Upper lobe of left lung (tissue), 6 donors: ENCODE measurements around the gene EFHD2. TPM values are rescaled to one million over a fixed set of nuclear protein-coding genes. Genes with fewer than 3 reads are reported as not detected.
"Not testable (repeated sequence)": the region's sequence is repeated elsewhere in the genome, so short reads cannot be mapped to it uniquely, and the experiment has no call there.

Source experiments
- ATAC-seq, 2 donors: fragments of 200-7000 bp; cut with Tn5 transposase; one replicate each; pipeline ENCODE4 v1.9.1; 2022; ENCODE audit warnings: mild to moderate bottlenecking in 2 of 2, moderate library complexity in 2 of 2; ENCODE audit not compliant: low FRiP score in 2 of 2
- DNase-seq, 2 donors: peaks; one replicate each; pipeline ENCODE4 v3.0.0-alpha.2; 2019 to 2020
- H3K27ac ChIP-seq, 4 donors: fragments of 200-600 bp; sonication (generic); one replicate each; pipeline ENCODE4 v1.5.1; 2016 to 2019
- H3K27me3 ChIP-seq, 4 donors: fragments of 200-600 bp; sonication (generic); one replicate each; pipeline ENCODE4 v1.5.1; 2017 to 2019
- H3K36me3 ChIP-seq, 4 donors: fragments of 200-600 bp; sonication (generic); one replicate each; pipeline ENCODE4 v1.5.1; 2016 to 2019
- H3K4me1 ChIP-seq, 4 donors: fragments of 200-600 bp; sonication (generic); one replicate each; pipeline ENCODE4 v1.5.1; 2018 to 2019
- H3K4me3 ChIP-seq, 4 donors: fragments of 200-600 bp; sonication (generic); one replicate each; pipeline ENCODE4 v1.5.1; 2017 to 2019; ENCODE audit warnings: mild to moderate bottlenecking in 2 of 4, moderate library complexity in 1 of 4
- H3K9me3 ChIP-seq, 4 donors: fragments of 200-600 bp; sonication (generic); one replicate each; pipeline ENCODE4 v1.5.1; 2018 to 2019
- EP300 ChIP-seq, 4 donors: sonication (generic); formaldehyde crosslinking; IDR thresholded peaks; one replicate each; pipeline ENCODE4 v1.5.1; 2017; ENCODE audit warnings: antibody characterized with exemption in 4 of 4, control low read depth in 2 of 4
- POLR2A ChIP-seq, 4 donors: fragments of 450-650 bp; IDR thresholded peaks; one replicate each; pipeline ENCODE4 v1.5.1; 2016 to 2017; ENCODE audit warnings: antibody characterized with exemption in 4 of 4, mild to moderate bottlenecking in 2 of 4
- POLR2AphosphoS5 ChIP-seq, 2 donors: sonication (generic); formaldehyde crosslinking; IDR thresholded peaks; one replicate each; pipeline ENCODE4 v1.5.1; 2017; ENCODE audit warnings: antibody characterized with exemption in 2 of 2
- WGBS, 2 donors: methylation state at CpG; one replicate each; pipeline ENCODE4 v1.1.5; 2017 to 2018; 5-methylcytosine and 5-hydroxymethylcytosine counted together
- total RNA-seq, 6 donors: library from RNA; depleted of rRNA in 4 of 6; stranded (reverse); fragments of >200 nt in 4 of 6; gene quantifications; one replicate each; pipeline versions ENCODE4 v1.1.0 to v1.2.1, GENCODE V29; 2016 to 2021
- TF ChIP-seq, protein P1 (sequence below), 6 experiments: fragments of 450-650 bp in 4 of 6; fragments of 200-600 bp in 2 of 6; sonication (generic) in 2 of 6; IDR thresholded peaks; one replicate each; pipeline ENCODE4 v1.5.1; 2016 to 2019; ENCODE audit warnings: antibody characterized with exemption in 6 of 6
- donor health status: DM: no; HTN: no; CAD: no; lungs with moderate emphysema.
- donor health status: DM: no; HTN: yes; CAD: no; lungs with severe emphysema.

EFHD2 gene
- total RNA-seq, 6 donors from 2014 or later = 62.9 to 123 (median 91.2) TPM

GRCh38 chr1:15425521-15425920, 15.8 kb downstream of the EFHD2 start:
- WGBS, 2 donors = 95 to 98% methylated on average over 7 to 10 of the region's 10 CpGs
- no peak for DNase-seq
- Histone ChIP-seq H3K4me3 (no peak overlapping the region), H3K27me3 (no peaks in the 10 kb centered on the region), H3K4me1 (peaks cover 2 to 40% (median 13%) of the 10 kb centered on the region in 4 donors), H3K36me3 (peaks cover 0 to 41% (median 19%) of the 10 kb centered on the region in 4 donors), H3K27ac (no peak overlapping the region), H3K9me3 (no peaks in the 10 kb centered on the region)
- ATAC-seq = no peak
- TF ChIP-seq, protein P1, sequence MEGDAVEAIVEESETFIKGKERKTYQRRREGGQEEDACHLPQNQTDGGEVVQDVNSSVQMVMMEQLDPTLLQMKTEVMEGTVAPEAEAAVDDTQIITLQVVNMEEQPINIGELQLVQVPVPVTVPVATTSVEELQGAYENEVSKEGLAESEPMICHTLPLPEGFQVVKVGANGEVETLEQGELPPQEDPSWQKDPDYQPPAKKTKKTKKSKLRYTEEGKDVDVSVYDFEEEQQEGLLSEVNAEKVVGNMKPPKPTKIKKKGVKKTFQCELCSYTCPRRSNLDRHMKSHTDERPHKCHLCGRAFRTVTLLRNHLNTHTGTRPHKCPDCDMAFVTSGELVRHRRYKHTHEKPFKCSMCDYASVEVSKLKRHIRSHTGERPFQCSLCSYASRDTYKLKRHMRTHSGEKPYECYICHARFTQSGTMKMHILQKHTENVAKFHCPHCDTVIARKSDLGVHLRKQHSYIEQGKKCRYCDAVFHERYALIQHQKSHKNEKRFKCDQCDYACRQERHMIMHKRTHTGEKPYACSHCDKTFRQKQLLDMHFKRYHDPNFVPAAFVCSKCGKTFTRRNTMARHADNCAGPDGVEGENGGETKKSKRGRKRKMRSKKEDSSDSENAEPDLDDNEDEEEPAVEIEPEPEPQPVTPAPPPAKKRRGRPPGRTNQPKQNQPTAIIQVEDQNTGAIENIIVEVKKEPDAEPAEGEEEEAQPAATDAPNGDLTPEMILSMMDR (IDR thresholded peaks at IDR 0.05) = no peak
- TF ChIP-seq EP300 (IDR thresholded peaks at IDR 0.05) (no peak), POLR2AphosphoS5 (IDR thresholded peaks at IDR 0.05) (no peak), POLR2A (IDR thresholded peaks at IDR 0.05) (no peak)

GRCh38 chr1:15425958-15426357, 16.3 kb downstream of the EFHD2 start:
- H3K27me3 ChIP-seq = no peaks in the 10 kb centered on the region
- no peak overlapping the region for H3K4me3 ChIP-seq
- no peak for ATAC-seq
- 76 to 87% methylated on average over 3 to 6 of the region's 6 CpGs for WGBS, 2 donors
- H3K27ac ChIP-seq = peak overlapping the region in 1 of 4 donors; percentile 1
- TF ChIP-seq POLR2AphosphoS5 (IDR thresholded peaks at IDR 0.05) = peak in 1 of 2 donors; percentile 19
- TF ChIP-seq EP300 (IDR thresholded peaks at IDR 0.05) = no peak
- H3K36me3 ChIP-seq = peaks cover 0 to 46% (median 21%) of the 10 kb centered on the region in 4 donors
- H3K4me1 ChIP-seq = peaks cover under 1 to 36% (median 11%) of the 10 kb centered on the region in 4 donors
- H3K9me3 ChIP-seq = no peaks in the 10 kb centered on the region
- DNase-seq = no peak

DNA sequence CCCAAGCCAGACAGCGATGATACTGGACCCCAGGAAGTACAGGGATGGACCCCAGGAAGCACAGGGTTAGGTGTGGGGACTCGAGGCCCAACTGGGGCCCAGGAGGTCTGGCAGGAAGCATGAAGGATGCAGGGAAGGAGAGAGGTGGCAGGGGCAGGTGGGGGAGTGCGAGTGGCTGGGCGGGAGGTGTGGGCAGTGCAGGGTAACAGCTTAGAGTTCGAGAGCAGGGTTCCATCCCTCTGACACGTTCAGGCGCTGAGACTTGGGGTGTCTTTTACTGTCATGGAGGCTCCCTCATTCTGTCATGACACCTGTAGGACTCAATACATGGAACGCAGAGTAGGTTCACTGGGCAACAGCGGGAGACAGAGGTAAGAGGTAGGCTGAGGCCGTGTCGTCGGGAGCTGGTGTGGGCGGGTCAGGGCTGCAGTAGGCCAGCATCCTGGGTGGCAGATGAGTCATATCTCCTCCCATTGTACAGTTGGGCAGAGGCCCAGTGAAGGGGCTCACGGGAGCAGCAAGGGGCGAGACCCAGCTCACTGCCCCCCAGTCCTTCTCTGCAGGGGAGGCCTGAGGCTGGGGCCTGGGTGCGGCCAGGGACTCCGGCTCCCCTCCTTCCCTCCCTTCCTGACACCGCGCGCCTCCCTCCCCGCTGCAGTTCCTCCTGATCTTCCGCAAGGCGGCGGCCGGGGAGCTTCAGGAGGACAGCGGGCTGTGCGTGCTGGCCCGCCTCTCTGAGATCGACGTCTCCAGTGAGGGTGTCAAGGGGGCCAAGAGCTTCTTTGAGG, 17.0 kb downstream of the EFHD2 start:
- DNase-seq (peak in 1 of 2 donors; percentile 82), ATAC-seq (peak in 1 of 2 donors; percentile 45)
- no peak overlapping the region for H3K4me3 ChIP-seq
- 78 to 86% methylated on average over 9 to 25 of the region's 30 CpGs for WGBS, 2 donors
- H3K36me3 ChIP-seq = peaks cover 0 to 47% (median 21%) of the 10 kb centered on the region in 4 donors
- H3K27ac ChIP-seq = peak overlapping the region in 1 of 4 donors; percentile 1
- no peaks in the 10 kb centered on the region for H3K27me3 ChIP-seq
- H3K4me1 ChIP-seq = peaks cover 0 to 30% (median 9%) of the 10 kb centered on the region in 4 donors
- no peaks in the 10 kb centered on the region for H3K9me3 ChIP-seq
- TF ChIP-seq, protein P1 (IDR thresholded peaks at IDR 0.05) = peak in 1 of 6 experiments; percentile 22
- TF ChIP-seq POLR2A (IDR thresholded peaks at IDR 0.05) = no peak

DNA sequence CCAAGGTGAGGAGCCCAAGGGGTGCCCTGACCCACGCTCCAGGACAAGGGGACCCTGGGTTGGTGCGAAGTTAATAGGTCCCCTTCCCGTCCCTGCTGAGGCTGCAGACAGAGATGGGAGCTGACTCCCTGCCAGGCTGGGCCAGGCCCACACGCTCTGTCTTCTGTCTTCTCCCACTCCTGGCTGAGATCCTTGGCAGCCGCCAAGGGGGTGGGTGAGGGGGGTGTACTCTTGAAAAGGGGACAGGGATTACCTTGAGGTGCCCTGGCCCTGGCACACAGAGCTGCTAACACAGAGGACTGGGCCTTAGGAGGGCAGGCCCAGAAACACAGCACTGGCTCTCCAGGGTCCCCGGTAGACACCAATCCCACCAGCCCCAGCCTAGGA, 17.6 kb downstream of the EFHD2 start:
- ATAC-seq (no peak), DNase-seq (no peak)
- H3K9me3 ChIP-seq = no peaks in the 10 kb centered on the region
- H3K27ac ChIP-seq = peak overlapping the region in 1 of 4 donors; percentile 1
- H3K4me3 ChIP-seq = no peak overlapping the region
- peaks cover 0 to 30% (median 9%) of the 10 kb centered on the region in 4 donors for H3K4me1 ChIP-seq
- no peaks in the 10 kb centered on the region for H3K27me3 ChIP-seq
- H3K36me3 ChIP-seq = peaks cover 0 to 47% (median 21%) of the 10 kb centered on the region in 4 donors
- no peak for TF ChIP-seq POLR2A (IDR thresholded peaks at IDR 0.05)
- TF ChIP-seq, protein P1 (IDR thresholded peaks at IDR 0.05) = no peak
- TF ChIP-seq POLR2AphosphoS5 (IDR thresholded peaks at IDR 0.05) = no peak
- TF ChIP-seq EP300 (IDR thresholded peaks at IDR 0.05) = no peak
- 97 to 100% methylated on average over 4 to 6 of the region's 6 CpGs for WGBS, 2 donors

GRCh38 chr1:15428252-15428651, 18.6 kb downstream of the EFHD2 start:
- peaks cover 0 to 28% (median 9%) of the 10 kb centered on the region in 4 donors for H3K4me1 ChIP-seq
- not testable (repeated sequence) for H3K27ac ChIP-seq, H3K4me3 ChIP-seq, ATAC-seq, H3K27me3 ChIP-seq, H3K9me3 ChIP-seq, DNase-seq
- 82 to 84% methylated on average over 11 of the region's 11 CpGs for WGBS, 2 donors
- H3K36me3 ChIP-seq = peaks cover 0 to 47% (median 21%) of the 10 kb centered on the region in 4 donors
